Esophagus squamous epithelium (tissue), 5 donors: Measurements from ENCODE around the gene ALPK3. TPM values are rescaled to one million over a fixed set of nuclear protein-coding genes. Genes with fewer than 3 reads are reported as not detected.

Source experiments
- DNase-seq: peaks from one replicate; lab custom pipeline; 2025; lab: John Stamatoyannopoulos, UW
- H3K27ac ChIP-seq, 4 donors: fragments of 200-600 bp; sonication (generic); one replicate each; pipeline ENCODE4 v1.5.1; 2016 to 2019; ENCODE audit warnings: mild to moderate bottlenecking in 1 of 4
- H3K27me3 ChIP-seq, 4 donors: fragments of 200-600 bp; sonication (generic); 1 replicate in 3 of 4; 2 replicates in 1 of 4; pipeline versions ENCODE4 v1.5.1 to v1.6.0; 2017 to 2021; ENCODE audit warnings: antibody characterized with exemption in 1 of 4
- H3K36me3 ChIP-seq, 3 donors: fragments of 200-600 bp; sonication (generic); one replicate each; pipeline ENCODE4 v1.5.1; 2016 to 2019
- H3K4me1 ChIP-seq, 3 donors: fragments of 200-600 bp; sonication (generic); one replicate each; pipeline ENCODE4 v1.5.1; 2017 to 2019
- H3K4me3 ChIP-seq, 4 donors: fragments of 200-600 bp; sonication (generic); 1 replicate in 3 of 4; 2 replicates in 1 of 4; pipeline ENCODE4 v1.5.1; 2016 to 2019; ENCODE audit warnings: mild to moderate bottlenecking in 2 of 4, moderate library complexity in 1 of 4
- H3K9me3 ChIP-seq, 3 donors: fragments of 200-600 bp; sonication (generic); one replicate each; pipeline ENCODE4 v1.5.1; 2016 to 2019
- POLR2A ChIP-seq, 4 donors: fragments of 450-650 bp; IDR thresholded peaks; one replicate each; pipeline ENCODE4 v1.6.1; 2017; ENCODE audit warnings: antibody characterized with exemption in 4 of 4, mild to moderate bottlenecking in 4 of 4, moderate library complexity in 3 of 4
- WGBS, 2 donors: methylation state at CpG; one replicate each; pipeline ENCODE4 v1.1.5; 2018; 5-methylcytosine and 5-hydroxymethylcytosine counted together
- intact Hi-C: fragments of 100-400 bp; cut with DNase I; formaldehyde crosslinking; loops from one replicate; pipeline ENCODE4 v1.15.0; 2022
- total RNA-seq, 4 donors: library from RNA; depleted of rRNA; stranded (reverse); fragments of >200 nt; gene quantifications; one replicate each; pipeline ENCODE4 v1.1.0, GENCODE V29; 2016
- TF ChIP-seq, protein P1 (sequence below), 6 experiments: fragments of 450-650 bp in 4 of 6; fragments of 200-600 bp in 2 of 6; sonication (generic) in 2 of 6; IDR thresholded peaks; one replicate each; pipeline ENCODE4 v1.5.1; 2016 to 2019; ENCODE audit warnings: antibody characterized with exemption in 6 of 6, mild to moderate bottlenecking in 4 of 6, moderate library complexity in 4 of 6
- donor health status: DM: yes; HTN: yes; CAD: no.

The ALPK3 gene
- total RNA-seq, 4 donors from 2014 or later: 1.8 to 4.2 (median 2.7) TPM

GRCh38 chr15:84814916-84815315 is 2.2 kb upstream of the ALPK3 start:
- WGBS, 2 donors: 83 to 88% methylated on average over 10 of the region's 10 CpGs
- peaks cover 0 to 12% (median 0%) of the 10 kb centered on the region in 4 donors for H3K27me3 ChIP-seq
- peaks cover 10 to 33% (median 13%) of the 10 kb centered on the region in 3 donors for H3K4me1 ChIP-seq
- intact Hi-C loops: no loop called here
- no peak for DNase-seq
- no peak for TF ChIP-seq POLR2A (IDR thresholded peaks at IDR 0.05)
- H3K27ac ChIP-seq: no peak overlapping the region
- H3K9me3 ChIP-seq: no peaks in the 10 kb centered on the region
- peaks cover 0 to 6% (median 0%) of the 10 kb centered on the region in 3 donors for H3K36me3 ChIP-seq
- no peak overlapping the region for H3K4me3 ChIP-seq

DNA sequence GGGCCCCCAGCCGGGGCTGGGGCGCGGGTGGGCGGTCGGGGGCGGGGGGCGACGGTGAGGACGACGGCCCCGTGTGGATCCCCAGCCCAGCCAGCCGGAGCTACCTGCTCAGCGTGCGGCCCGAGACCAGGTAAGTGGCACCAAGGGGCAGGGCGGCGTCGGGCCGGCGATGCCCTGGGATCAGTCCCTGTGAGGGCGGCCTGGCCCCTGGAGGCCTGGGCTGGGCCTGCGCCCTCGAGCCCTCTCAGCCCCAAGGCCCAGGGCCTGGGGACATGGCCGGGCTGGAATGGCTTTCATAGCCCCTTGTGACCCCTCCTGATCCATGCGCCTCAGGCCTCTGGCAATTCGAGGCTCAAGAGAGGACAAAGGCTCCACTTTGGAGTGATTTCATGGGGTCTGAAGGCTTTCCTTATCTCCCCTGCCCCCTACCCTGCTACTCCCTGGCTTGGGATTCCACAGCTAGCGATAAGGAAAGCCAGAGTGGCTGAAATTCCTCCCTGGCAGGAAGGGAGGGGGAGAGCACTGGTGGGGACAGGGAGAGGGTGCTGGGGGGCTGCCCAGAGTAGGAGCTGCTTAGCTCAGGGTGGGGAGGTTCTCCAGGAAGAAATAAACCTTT is 418 bp downstream of the ALPK3 start:
- H3K4me3 ChIP-seq: peak overlapping the region in 3 of 4 donors; percentile 23 to 58 (median 39)
- no peak for DNase-seq
- H3K27me3 ChIP-seq: peaks cover 0 to 12% (median 0%) of the 10 kb centered on the region in 4 donors
- 100% methylated on average over 1 of the region's 27 CpGs; no CpG with 5 or more reads in 1 of the 2 donors for WGBS, 2 donors
- no peak for TF ChIP-seq POLR2A (IDR thresholded peaks at IDR 0.05)
- TF ChIP-seq, protein P1, sequence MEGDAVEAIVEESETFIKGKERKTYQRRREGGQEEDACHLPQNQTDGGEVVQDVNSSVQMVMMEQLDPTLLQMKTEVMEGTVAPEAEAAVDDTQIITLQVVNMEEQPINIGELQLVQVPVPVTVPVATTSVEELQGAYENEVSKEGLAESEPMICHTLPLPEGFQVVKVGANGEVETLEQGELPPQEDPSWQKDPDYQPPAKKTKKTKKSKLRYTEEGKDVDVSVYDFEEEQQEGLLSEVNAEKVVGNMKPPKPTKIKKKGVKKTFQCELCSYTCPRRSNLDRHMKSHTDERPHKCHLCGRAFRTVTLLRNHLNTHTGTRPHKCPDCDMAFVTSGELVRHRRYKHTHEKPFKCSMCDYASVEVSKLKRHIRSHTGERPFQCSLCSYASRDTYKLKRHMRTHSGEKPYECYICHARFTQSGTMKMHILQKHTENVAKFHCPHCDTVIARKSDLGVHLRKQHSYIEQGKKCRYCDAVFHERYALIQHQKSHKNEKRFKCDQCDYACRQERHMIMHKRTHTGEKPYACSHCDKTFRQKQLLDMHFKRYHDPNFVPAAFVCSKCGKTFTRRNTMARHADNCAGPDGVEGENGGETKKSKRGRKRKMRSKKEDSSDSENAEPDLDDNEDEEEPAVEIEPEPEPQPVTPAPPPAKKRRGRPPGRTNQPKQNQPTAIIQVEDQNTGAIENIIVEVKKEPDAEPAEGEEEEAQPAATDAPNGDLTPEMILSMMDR (IDR thresholded peaks at IDR 0.05): peak in 1 of 6 experiments; percentile 1
- H3K27ac ChIP-seq: peak overlapping the region; percentile 37 to 90 (median 72)
- peaks cover 10 to 53% (median 13%) of the 10 kb centered on the region in 3 donors for H3K4me1 ChIP-seq
- intact Hi-C loops: no loop called here
- no peaks in the 10 kb centered on the region for H3K36me3 ChIP-seq
- no peaks in the 10 kb centered on the region for H3K9me3 ChIP-seq

DNA sequence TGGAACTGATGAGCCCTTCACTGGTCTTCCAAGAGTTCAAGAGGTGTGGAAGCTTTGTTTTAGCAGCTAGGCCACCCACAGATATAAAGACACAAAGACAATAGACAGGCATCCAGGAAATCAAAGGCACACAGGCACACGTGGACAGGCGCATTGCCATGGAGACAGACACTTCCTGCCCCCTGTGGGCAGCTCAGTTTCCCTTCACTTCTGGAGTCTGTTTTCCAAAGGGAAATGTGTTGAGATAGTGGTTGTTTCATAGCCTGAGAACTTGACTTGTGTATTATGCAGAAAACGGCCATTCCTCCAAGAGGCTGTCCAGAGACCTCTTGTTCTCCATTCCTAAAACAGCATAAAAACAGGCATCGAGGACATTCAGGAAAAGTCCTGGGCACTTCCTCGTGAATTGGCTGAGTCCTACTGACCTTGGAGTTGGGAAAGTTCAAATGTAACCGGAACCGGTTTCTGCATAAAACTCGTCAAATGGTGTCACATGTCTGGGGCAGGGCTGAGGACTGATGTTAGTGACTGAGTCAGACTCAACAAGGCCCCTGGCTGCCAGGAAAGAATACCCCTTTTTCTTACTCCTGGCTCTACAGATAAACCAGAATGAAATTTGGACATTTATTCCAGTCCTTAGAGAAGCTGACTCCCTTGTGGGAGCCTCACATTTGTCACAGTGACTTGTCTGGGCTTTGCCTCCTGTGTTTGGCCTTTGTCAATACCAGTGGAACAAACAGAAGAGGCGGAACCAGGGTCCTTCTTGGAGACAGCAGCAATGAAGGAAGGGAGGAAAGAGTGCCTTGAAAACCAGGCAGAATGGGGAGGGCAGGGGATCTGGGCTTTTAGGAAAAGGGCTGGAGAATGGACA is 1.3 kb downstream of the ALPK3 start:
- 49 to 61% methylated on average over 7 to 8 of the region's 9 CpGs for WGBS, 2 donors
- intact Hi-C loops: no loop called here
- H3K4me1 ChIP-seq: peaks cover 10 to 62% (median 13%) of the 10 kb centered on the region in 3 donors
- H3K4me3 ChIP-seq: peak overlapping the region in 1 of 4 donors; percentile 58
- H3K27ac ChIP-seq: peak overlapping the region; percentile 30 to 90 (median 72)
- peaks cover 0 to 12% (median 0%) of the 10 kb centered on the region in 4 donors for H3K27me3 ChIP-seq
- no peak for DNase-seq
- TF ChIP-seq, protein P1 (IDR thresholded peaks at IDR 0.05): peak in 1 of 6 experiments; percentile 8
- TF ChIP-seq POLR2A (IDR thresholded peaks at IDR 0.05): no peak
- H3K9me3 ChIP-seq: no peaks in the 10 kb centered on the region
- no peaks in the 10 kb centered on the region for H3K36me3 ChIP-seq

DNA sequence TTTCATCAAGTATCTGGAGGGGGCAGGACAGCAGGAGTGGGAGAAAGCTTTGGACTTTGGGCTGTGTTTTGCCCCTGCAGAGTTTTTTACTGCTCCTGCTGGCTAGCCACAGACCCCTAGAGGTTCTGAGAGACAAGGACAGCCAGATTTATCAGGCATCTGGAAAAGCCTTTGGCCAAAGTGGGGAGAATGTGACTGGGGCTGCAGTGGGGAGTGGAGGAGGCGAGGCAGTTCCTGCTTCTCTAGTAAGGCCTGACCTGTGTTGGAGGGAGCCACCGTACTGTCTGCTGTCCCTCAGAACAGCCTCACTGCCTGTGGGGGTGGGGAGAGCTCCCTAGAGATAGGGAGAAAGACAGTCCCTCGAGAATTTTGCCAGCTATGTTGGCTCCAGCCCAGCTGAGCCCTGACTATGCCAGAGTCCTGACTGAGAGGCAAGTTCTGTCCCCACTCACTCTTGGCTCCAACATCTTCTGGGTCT is 2.2 kb downstream of the ALPK3 start:
- TF ChIP-seq, protein P1 (IDR thresholded peaks at IDR 0.05): no peak
- TF ChIP-seq POLR2A (IDR thresholded peaks at IDR 0.05): no peak
- intact Hi-C loops: no loop called here
- no peak for DNase-seq
- Histone ChIP-seq H3K4me3 (no peak overlapping the region), H3K9me3 (no peaks in the 10 kb centered on the region), H3K4me1 (peaks cover 10 to 70% (median 19%) of the 10 kb centered on the region in 3 donors), H3K36me3 (no peaks in the 10 kb centered on the region), H3K27me3 (peaks cover 0 to 12% (median 0%) of the 10 kb centered on the region in 4 donors), H3K27ac (peak overlapping the region; percentile 30 to 90 (median 72))
- WGBS, 2 donors: 40 to 66% methylated on average over 1 to 3 of the region's 3 CpGs

DNA sequence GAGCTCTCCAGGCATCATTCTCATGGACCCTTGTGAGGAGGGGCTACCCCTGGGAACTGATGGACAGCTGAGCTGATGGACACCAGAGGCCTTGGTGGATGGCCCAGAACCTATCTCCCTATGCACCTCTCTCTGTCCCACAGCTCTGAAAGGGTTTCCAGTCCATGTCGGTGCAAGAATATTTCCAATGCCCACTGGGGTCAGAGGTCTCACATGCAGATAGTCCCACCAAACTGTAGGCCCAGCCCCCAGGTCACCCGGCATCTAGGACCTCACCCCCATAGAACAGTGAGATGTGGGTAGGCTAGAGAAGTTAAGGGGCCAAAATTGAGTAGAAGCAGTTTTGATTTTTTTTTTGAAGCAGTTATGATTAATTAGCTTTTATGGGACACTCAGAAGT is 2.6 kb downstream of the ALPK3 start:
- DNase-seq: no peak
- Histone ChIP-seq H3K4me1 (peaks cover 10 to 70% (median 22%) of the 10 kb centered on the region in 3 donors), H3K36me3 (no peaks in the 10 kb centered on the region), H3K27me3 (peaks cover 0 to 12% (median 0%) of the 10 kb centered on the region in 4 donors), H3K9me3 (no peaks in the 10 kb centered on the region), H3K27ac (peak overlapping the region in 1 of 4 donors; percentile 90), H3K4me3 (no peak overlapping the region)
- 81 to 90% methylated on average over 2 of the region's 2 CpGs for WGBS, 2 donors
- intact Hi-C loops: no loop called here
- TF ChIP-seq, protein P1 (IDR thresholded peaks at IDR 0.05): no peak
- no peak for TF ChIP-seq POLR2A (IDR thresholded peaks at IDR 0.05)
